ENCODE measurements around the gene FOXP1. TPM values are rescaled to one million over a fixed set of nuclear protein-coding genes. Genes with fewer than 3 reads are reported as not detected.

Gene FOXP1
- total and polyA plus RNA-seq, 2 of the 8 experiments (the other 6 are each of a cell fraction or from before 2014, with no cell fraction given): 13.9 to 25.4 TPM

- no peak overlapping the region for H2BK12ac ChIP-seq (ENCODE audit: low read depth, low read length)
- H3K23ac ChIP-seq (ENCODE audit: insufficient read length): no peak overlapping the region
- WGBS, 2 experiments (ENCODE audit: extremely low coverage in 1 of 2, insufficient coverage in 1 of 2, insufficient read length in 1 of 2, insufficient replicate concordance in 2 of 2, low coverage in 1 of 2, low lambda C conversion rate in 2 of 2, missing lambda C conversion rate in 1 of 2): 66% methylated on average over 8 of the region's 8 CpGs; no CpG with 5 or more reads in 1 of the 2 experiments
- no peak overlapping the region for H2BK20ac ChIP-seq (ENCODE audit: low read length)
- no peaks in the 10 kb centered on the region for H4K20me1 ChIP-seq (replicated peaks in 1 of 2; ENCODE audit: control insufficient read depth in 1 of 2, insufficient read depth in 2 of 2, low read length in 2 of 2)
- no peak overlapping the region for H2BK120ac ChIP-seq (replicated peaks; ENCODE audit: low read depth, low read length)
- ChIA-PET CTCF (ENCODE audit: partially characterized antibody) (interaction anchor here (1.3 to 1.8 kb wide), 3 partner anchors 21 to 264 kb away, joined by 3 to 4 read pairs (median 4); no protein-coding TSS in a partner anchor), POLR2A (ENCODE audit: partially characterized antibody) (no interaction called here)
- no peak overlapping the region for H3K14ac ChIP-seq (ENCODE audit: insufficient read length)
- no peak overlapping the region for H4K8ac ChIP-seq (ENCODE audit: extremely low read depth, insufficient read depth, low read length)
- no peak overlapping the region for H3K4me3 ChIP-seq (ENCODE audit: extremely low read depth in 1 of 4, insufficient read depth in 2 of 4, low read depth in 3 of 4, low read length in 4 of 4)
- H3K9me3 ChIP-seq (ENCODE audit: insufficient read depth in 2 of 2, low read depth in 1 of 2, low read length in 1 of 2): no peaks in the 10 kb centered on the region
- no peak overlapping the region for H2AK5ac ChIP-seq (ENCODE audit: low read depth, low read length)
- no peak overlapping the region for H2AFZ ChIP-seq (ENCODE audit: low read length)
- H3K9ac ChIP-seq (replicated peaks in 1 of 4; ENCODE audit: extremely low read depth in 1 of 4, low read depth in 3 of 4, low read length in 3 of 4): no peak overlapping the region
- H3K4me2 ChIP-seq (ENCODE audit: insufficient read depth in 1 of 2, low read depth in 2 of 2, low read length in 2 of 2): peak overlapping the region in 1 of 2 experiments; percentile 46; a peak in 1 of 4 replicates
- no peak overlapping the region for H2BK15ac ChIP-seq (ENCODE audit: low read length)
- H4K5ac ChIP-seq (ENCODE audit: insufficient read length, low read depth, low read length): no peak overlapping the region
- no peaks in the 10 kb centered on the region for H3K23me2 ChIP-seq (ENCODE audit: low read depth, low read length)
- FAIRE-seq: no peak
- H4K91ac ChIP-seq (replicated peaks; ENCODE audit: insufficient read length, low read length): no peak overlapping the region
- H3K4ac ChIP-seq (replicated peaks; ENCODE audit: insufficient read length, low read depth, low read length): no peak overlapping the region
- no peak overlapping the region for H3K56ac ChIP-seq (replicated peaks; ENCODE audit: insufficient read length, low read depth, low read length)
- H3K36me3 ChIP-seq (ENCODE audit: control insufficient read depth in 2 of 4, insufficient read depth in 4 of 4, low read length in 3 of 4): no peaks in the 10 kb centered on the region
- H3K27ac ChIP-seq (ENCODE audit: low read depth, low read length): no peak overlapping the region
- DNase-seq (ENCODE audit: low read depth in 1 of 2, low spot score in 2 of 2): no peak
- H3K4me1 ChIP-seq (replicated peaks in 1 of 4; ENCODE audit: control insufficient read depth in 3 of 4, insufficient read depth in 4 of 4, low read length in 3 of 4): peaks cover 5 to 44% (median 28%) of the 10 kb centered on the region in 4 experiments
- no peaks in the 10 kb centered on the region; a peak in 1 of 7 replicates for H3K27me3 ChIP-seq (replicated peaks in 1 of 4; ENCODE audit: control insufficient read depth in 3 of 4, extremely low read depth in 1 of 4, insufficient read depth in 3 of 4, low read length in 3 of 4)
- H3K18ac ChIP-seq (ENCODE audit: extremely low read depth, low read length): no peak overlapping the region
- H2BK5ac ChIP-seq (ENCODE audit: low read depth, low read length): no peak overlapping the region
- H3K79me2 ChIP-seq (ENCODE audit: control insufficient read depth in 1 of 2, insufficient read depth in 2 of 2, low read length in 2 of 2): peaks cover 0 to 3% of the 10 kb centered on the region in 2 experiments; a peak in 1 of 4 replicates
- peaks cover 3% of the 10 kb centered on the region; the same call in 1 of the 2 replicates for H3K79me1 ChIP-seq (ENCODE audit: low read depth, low read length)
- no peak for TF ChIP-seq SP1 (IDR thresholded peaks at IDR 0.05; ENCODE audit: low read depth, low read length)
- no peak for TF ChIP-seq KDM4A (IDR thresholded peaks at IDR 0.05; ENCODE audit: low read depth, low read length, severe bottlenecking)
- TF ChIP-seq TAF7 (optimal IDR thresholded peaks at IDR 0.05; ENCODE audit: borderline replicate concordance, low read depth, low read length): no peak
- no peak for TF ChIP-seq RAD21 (IDR thresholded peaks at IDR 0.05 in 1 of 2, conservative IDR thresholded peaks at IDR 0.05 in 1 of 2; ENCODE audit: low read depth in 2 of 2, low read length in 2 of 2)
- no peak for TF ChIP-seq CBX8 (IDR thresholded peaks at IDR 0.05; ENCODE audit: borderline replicate concordance, low read depth, low read length)
- TF ChIP-seq POLR2AphosphoS5 (IDR thresholded peaks at IDR 0.05; ENCODE audit: low read depth, low read length): no peak
- no peak for TF ChIP-seq ATF2 (IDR thresholded peaks at IDR 0.05; ENCODE audit: low read length)
- no peak for TF ChIP-seq EP300 (IDR thresholded peaks at IDR 0.05; ENCODE audit: borderline replicate concordance in 1 of 2, low read depth in 2 of 2, low read length in 2 of 2)
- no peak for TF ChIP-seq NANOG (IDR thresholded peaks at IDR 0.05; ENCODE audit: insufficient read depth, low read depth, low read length, poor library complexity, severe bottlenecking)
- no peak for TF ChIP-seq BCL11A (IDR thresholded peaks at IDR 0.05; ENCODE audit: low read depth in 2 of 2, low read length in 2 of 2)
Observed at GRCh38 chr3:71132995-71133730, 450.4 kb downstream of the FOXP1 start.

Measured in H1 (cell line).